ENCODE measurements around the gene PPP6C.

- TF ChIP-seq TAF1 (IDR thresholded peaks at IDR 0.05; ENCODE audit: borderline replicate concordance, low read depth, low read length) = peak; percentile 41; the same call in 1 of the 2 replicates
- TF ChIP-seq POLR2AphosphoS5 (IDR thresholded peaks at IDR 0.05; ENCODE audit: low read depth, low read length) = peak; percentile 75
Observed at GRCh38 chr9:125200216-125201047, 10.8 kb upstream of the PPP6C start, which contains the start of gene RABEPK.
